K562 (cell line): ENCODE measurements around the gene TAL1. TPM values are rescaled to one million over a fixed set of nuclear protein-coding genes. Genes with fewer than 3 reads are reported as not detected.

Experiments used
- ERF ChIP-seq: fragments of 450-650 bp; formaldehyde crosslinking; IDR thresholded peaks from 2 replicates; pipeline ENCODE4 v1.4.0; 2020; ENCODE audit warnings: mild to moderate bottlenecking, mixed read lengths
- GABPB2 ChIP-seq: fragments of 250-450 bp; sonication (Bioruptor Pico); conservative IDR thresholded peaks from 2 replicates; pipeline ENCODE4 v1.5.1; 2021; ENCODE audit warnings: mild to moderate bottlenecking
- HSF4 ChIP-seq: fragments of 250-450 bp; sonication (Bioruptor Pico); IDR thresholded peaks from 2 replicates; pipeline ENCODE4 v2.1.2; 2022; ENCODE audit warnings: mild to moderate bottlenecking, moderate library complexity, borderline replicate concordance
- JUND ChIP-seq, 2 experiments: IDR thresholded peaks; 2 replicates in 1 of 2; 3 replicates in 1 of 2; pipeline ENCODE4 v1.6.1; 2011; ENCODE audit warnings: borderline replicate concordance in 2 of 2, low read depth in 2 of 2, low read length in 2 of 2, improper control_type of control experiment in 1 of 2, missing biosample characterization in 1 of 2, missing genetic modification characterization in 1 of 2, missing genetic modification reagents in 1 of 2
- TGIF2 ChIP-seq: sonication (generic); formaldehyde crosslinking; IDR thresholded peaks from 2 replicates; pipeline ENCODE4 v1.8.1; 2022; ENCODE audit warnings: mild to moderate bottlenecking, missing genetic modification reagents, moderate library complexity
- XRCC4 ChIP-seq: IDR thresholded peaks from one replicate; pipeline ENCODE4 v1.6.1; 2011; ENCODE audit not compliant: insufficient read depth, insufficient read length; ENCODE audit errors: extremely low read depth
- ZKSCAN1 ChIP-seq: fragments of 150-350 bp; IDR thresholded peaks from 2 replicates; pipeline ENCODE4 v1.6.1; 2016; ENCODE audit warnings: low read depth, low read length
- polyA plus RNA-seq, 8 experiments: library from polyadenylated mRNA; depleted of rRNA in 4 of 8; stranded (reverse) in 5 of 8; unstranded in 3 of 8; fragments of >200 nt; fragmentation: Nextera tagmentation in 2 of 8; fragmentation: Illumina TruSeq in 1 of 8; extraction: Ambion mirVana in 2 of 8; extraction: Trizol in 1 of 8; gene quantifications; 2 replicates each; pipeline versions ENCODE4 v1.2.1 to v1.2.3, GENCODE V29; 2011 to 2014; ENCODE audit warnings: inconsistent platforms in 1 of 8, missing spikeins in 1 of 8
- total RNA-seq, 7 experiments: library from RNA; depleted of rRNA in 6 of 7; stranded (reverse); fragments of >200 nt in 6 of 7; fragmentation: Illumina TruSeq in 2 of 7; extraction: Trizol in 2 of 7; gene quantifications; 2 replicates each; pipeline versions ENCODE4 v1.2.1 to v1.2.3, GENCODE V29; 2011 to 2021; ENCODE audit warnings: low replicate concordance in 1 of 7
- TF ChIP-seq, protein P1 (sequence below): fragments of 450-650 bp; IDR thresholded peaks from 2 replicates; pipeline ENCODE4 v1.6.1; 2016; ENCODE audit warnings: mild to moderate bottlenecking, moderate library complexity
- TF ChIP-seq, protein P2 (sequence below): sonication (generic); formaldehyde crosslinking; IDR thresholded peaks from 2 replicates; pipeline ENCODE4 v1.8.0; 2022; ENCODE audit warnings: mild to moderate bottlenecking, missing genetic modification reagents
- TF ChIP-seq, protein P3 (sequence below): fragments of 450-650 bp; IDR thresholded peaks from 2 replicates; pipeline ENCODE4 v1.6.1; 2016

TAL1 gene
- total and polyA plus RNA-seq, 9 of the 15 experiments (the other 6 are each of a cell fraction or from before 2014, with no cell fraction given): 18.5 to 106 (median 59.7) TPM

DNA sequence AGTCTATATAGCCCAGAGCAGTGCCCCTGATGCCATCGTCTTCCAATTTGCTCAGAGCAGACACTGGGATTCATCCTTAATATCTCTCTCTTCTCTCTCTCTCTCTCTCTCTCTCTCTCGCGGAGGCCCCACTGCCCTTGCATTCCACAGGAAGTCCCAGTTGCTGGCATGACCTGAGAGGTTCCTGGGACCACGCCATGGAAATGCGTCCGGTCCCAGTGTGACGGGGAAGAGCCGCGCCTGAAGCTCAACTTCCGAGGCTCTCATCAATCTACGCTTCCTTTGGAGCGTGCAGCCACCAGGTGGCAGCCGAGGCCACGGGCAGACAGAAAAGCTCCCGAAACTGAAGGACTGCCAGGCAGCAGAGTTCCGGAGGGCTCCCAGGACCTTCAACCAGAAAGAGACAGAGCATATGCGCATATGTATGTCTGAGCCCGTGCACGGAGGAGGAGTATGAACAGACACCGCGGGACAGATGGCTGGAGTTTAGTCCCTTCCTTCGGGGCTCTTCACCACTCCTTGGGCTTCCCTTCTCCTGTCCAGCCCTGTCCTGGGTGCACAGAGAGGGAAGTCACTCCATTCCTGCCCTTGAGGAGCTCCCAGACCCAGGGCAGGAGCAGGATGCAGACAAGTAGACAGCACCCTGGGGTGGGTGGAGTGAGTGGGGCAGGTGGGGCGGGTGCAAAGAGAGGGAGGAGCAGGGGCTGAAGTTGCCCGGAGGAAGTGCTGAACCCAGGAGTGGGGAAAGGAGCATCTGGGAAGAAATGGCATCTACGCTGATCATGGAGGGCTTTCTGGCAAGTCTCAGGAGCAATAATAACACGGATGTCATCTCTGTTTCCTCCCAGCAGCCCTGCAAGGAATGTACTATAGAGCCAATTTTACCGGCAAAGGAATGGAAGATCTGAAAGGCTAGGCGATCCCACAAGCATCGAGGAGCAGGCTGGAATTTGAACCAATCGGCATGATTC, 52.7 kb downstream of the TAL1 start (continued):
- TF ChIP-seq, protein P1, sequence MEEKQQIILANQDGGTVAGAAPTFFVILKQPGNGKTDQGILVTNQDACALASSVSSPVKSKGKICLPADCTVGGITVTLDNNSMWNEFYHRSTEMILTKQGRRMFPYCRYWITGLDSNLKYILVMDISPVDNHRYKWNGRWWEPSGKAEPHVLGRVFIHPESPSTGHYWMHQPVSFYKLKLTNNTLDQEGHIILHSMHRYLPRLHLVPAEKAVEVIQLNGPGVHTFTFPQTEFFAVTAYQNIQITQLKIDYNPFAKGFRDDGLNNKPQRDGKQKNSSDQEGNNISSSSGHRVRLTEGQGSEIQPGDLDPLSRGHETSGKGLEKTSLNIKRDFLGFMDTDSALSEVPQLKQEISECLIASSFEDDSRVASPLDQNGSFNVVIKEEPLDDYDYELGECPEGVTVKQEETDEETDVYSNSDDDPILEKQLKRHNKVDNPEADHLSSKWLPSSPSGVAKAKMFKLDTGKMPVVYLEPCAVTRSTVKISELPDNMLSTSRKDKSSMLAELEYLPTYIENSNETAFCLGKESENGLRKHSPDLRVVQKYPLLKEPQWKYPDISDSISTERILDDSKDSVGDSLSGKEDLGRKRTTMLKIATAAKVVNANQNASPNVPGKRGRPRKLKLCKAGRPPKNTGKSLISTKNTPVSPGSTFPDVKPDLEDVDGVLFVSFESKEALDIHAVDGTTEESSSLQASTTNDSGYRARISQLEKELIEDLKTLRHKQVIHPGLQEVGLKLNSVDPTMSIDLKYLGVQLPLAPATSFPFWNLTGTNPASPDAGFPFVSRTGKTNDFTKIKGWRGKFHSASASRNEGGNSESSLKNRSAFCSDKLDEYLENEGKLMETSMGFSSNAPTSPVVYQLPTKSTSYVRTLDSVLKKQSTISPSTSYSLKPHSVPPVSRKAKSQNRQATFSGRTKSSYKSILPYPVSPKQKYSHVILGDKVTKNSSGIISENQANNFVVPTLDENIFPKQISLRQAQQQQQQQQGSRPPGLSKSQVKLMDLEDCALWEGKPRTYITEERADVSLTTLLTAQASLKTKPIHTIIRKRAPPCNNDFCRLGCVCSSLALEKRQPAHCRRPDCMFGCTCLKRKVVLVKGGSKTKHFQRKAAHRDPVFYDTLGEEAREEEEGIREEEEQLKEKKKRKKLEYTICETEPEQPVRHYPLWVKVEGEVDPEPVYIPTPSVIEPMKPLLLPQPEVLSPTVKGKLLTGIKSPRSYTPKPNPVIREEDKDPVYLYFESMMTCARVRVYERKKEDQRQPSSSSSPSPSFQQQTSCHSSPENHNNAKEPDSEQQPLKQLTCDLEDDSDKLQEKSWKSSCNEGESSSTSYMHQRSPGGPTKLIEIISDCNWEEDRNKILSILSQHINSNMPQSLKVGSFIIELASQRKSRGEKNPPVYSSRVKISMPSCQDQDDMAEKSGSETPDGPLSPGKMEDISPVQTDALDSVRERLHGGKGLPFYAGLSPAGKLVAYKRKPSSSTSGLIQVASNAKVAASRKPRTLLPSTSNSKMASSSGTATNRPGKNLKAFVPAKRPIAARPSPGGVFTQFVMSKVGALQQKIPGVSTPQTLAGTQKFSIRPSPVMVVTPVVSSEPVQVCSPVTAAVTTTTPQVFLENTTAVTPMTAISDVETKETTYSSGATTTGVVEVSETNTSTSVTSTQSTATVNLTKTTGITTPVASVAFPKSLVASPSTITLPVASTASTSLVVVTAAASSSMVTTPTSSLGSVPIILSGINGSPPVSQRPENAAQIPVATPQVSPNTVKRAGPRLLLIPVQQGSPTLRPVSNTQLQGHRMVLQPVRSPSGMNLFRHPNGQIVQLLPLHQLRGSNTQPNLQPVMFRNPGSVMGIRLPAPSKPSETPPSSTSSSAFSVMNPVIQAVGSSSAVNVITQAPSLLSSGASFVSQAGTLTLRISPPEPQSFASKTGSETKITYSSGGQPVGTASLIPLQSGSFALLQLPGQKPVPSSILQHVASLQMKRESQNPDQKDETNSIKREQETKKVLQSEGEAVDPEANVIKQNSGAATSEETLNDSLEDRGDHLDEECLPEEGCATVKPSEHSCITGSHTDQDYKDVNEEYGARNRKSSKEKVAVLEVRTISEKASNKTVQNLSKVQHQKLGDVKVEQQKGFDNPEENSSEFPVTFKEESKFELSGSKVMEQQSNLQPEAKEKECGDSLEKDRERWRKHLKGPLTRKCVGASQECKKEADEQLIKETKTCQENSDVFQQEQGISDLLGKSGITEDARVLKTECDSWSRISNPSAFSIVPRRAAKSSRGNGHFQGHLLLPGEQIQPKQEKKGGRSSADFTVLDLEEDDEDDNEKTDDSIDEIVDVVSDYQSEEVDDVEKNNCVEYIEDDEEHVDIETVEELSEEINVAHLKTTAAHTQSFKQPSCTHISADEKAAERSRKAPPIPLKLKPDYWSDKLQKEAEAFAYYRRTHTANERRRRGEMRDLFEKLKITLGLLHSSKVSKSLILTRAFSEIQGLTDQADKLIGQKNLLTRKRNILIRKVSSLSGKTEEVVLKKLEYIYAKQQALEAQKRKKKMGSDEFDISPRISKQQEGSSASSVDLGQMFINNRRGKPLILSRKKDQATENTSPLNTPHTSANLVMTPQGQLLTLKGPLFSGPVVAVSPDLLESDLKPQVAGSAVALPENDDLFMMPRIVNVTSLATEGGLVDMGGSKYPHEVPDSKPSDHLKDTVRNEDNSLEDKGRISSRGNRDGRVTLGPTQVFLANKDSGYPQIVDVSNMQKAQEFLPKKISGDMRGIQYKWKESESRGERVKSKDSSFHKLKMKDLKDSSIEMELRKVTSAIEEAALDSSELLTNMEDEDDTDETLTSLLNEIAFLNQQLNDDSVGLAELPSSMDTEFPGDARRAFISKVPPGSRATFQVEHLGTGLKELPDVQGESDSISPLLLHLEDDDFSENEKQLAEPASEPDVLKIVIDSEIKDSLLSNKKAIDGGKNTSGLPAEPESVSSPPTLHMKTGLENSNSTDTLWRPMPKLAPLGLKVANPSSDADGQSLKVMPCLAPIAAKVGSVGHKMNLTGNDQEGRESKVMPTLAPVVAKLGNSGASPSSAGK: peak; percentile 48; the same call in 1 of the 2 replicates
- peak; percentile 77 for TF ChIP-seq ZKSCAN1
- TF ChIP-seq TGIF2: no peak
- no peak for TF ChIP-seq XRCC4
- TF ChIP-seq, protein P2, sequence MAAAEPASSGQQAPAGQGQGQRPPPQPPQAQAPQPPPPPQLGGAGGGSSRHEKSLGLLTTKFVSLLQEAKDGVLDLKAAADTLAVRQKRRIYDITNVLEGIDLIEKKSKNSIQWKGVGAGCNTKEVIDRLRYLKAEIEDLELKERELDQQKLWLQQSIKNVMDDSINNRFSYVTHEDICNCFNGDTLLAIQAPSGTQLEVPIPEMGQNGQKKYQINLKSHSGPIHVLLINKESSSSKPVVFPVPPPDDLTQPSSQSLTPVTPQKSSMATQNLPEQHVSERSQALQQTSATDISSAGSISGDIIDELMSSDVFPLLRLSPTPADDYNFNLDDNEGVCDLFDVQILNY (CRISPR knock-in tag): no peak
- no peak for TF ChIP-seq ERF (CRISPR knock-in tag)
- TF ChIP-seq JUND (IDR thresholded peaks at IDR 0.05; ENCODE audit: borderline replicate concordance, low read depth, low read length): peak; percentile 64
- peak; percentile 55; the same call in 2 of the 3 replicates for TF ChIP-seq JUND (tag; IDR thresholded peaks at IDR 0.05; ENCODE audit: borderline replicate concordance, low read depth, low read length)
- TF ChIP-seq, protein P3, sequence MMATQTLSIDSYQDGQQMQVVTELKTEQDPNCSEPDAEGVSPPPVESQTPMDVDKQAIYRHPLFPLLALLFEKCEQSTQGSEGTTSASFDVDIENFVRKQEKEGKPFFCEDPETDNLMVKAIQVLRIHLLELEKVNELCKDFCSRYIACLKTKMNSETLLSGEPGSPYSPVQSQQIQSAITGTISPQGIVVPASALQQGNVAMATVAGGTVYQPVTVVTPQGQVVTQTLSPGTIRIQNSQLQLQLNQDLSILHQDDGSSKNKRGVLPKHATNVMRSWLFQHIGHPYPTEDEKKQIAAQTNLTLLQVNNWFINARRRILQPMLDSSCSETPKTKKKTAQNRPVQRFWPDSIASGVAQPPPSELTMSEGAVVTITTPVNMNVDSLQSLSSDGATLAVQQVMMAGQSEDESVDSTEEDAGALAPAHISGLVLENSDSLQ: peak; percentile 56; the same call in 1 of the 2 replicates
- TF ChIP-seq HSF4: no peak
- TF ChIP-seq GABPB2 (CRISPR knock-in tag): no peak
